ENCODE measurements around the gene GJB4.
"Not testable (repeated sequence)": the region's sequence is repeated elsewhere in the genome, so short reads cannot be mapped to it uniquely, and the experiment has no call there.

The GJB4 gene

GRCh38 chr1:34808051-34808810 is 48.7 kb downstream of the GJB4 start:
- no peak for DNase-seq

- not testable (repeated sequence) for DNase-seq
These were observed 51.2 kb downstream of the GJB4 start for GRCh38 chr1:34810781-34811180.

All from CD4-positive, alpha-beta T cell treated with Interferon gamma for 1 hour (primary cell).